Measurements from ENCODE around the gene TBC1D21. TPM values are rescaled to one million over a fixed set of nuclear protein-coding genes. Genes with fewer than 3 reads are reported as not detected.

The TBC1D21 gene
- polyA plus RNA-seq, 3 donors = not detected

DNA sequence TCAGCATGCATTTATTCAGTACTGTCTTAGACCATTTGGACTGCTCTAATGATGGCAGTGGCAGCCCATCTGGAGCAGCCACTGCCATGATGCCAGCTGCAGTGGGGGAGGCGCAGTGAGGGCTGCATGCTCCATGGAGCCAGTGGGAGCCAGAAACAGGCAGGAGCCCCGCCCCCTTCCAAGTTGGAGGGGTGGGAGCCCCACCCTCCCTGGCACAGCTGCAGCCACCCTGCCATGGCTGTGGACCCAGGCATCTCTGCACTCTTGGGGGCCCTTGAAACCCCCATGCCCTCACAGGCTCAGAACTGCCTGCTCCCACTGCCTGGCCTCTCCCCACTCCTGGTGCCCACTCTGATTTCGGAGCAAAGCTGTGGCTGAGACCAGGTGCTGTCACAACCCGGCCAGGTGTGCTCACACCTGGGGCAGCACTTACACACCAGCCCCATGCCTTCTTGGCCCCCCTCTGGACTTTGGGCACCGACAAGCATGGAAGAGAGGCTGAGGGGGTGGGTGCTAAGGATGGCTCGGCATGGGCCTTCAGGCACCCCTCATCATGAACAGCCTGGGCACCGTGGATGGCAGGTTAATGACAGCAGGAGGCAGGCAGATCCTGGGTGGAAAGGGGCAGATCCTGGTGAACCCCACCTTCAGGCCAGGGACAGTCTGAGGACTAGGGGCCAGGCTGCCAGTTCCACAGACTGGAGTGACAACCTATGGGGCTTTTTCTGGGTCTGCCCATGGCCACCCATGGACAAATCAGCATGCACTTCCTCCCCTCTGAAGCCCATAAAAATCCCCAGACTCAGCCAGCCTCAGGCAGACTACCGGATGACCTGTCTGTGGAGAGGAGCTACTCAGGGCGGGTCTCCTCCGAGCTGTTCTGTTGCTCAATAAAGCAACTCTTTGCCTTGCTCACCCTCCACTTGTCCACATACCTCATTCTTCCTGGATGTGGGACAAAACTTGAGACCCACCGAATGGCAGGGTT is 18.3 kb downstream of the TBC1D21 start:
- Mint-ChIP-seq H3K4me1 (no peaks in the 10 kb centered on the region), H3K27ac (no peak overlapping the region), H3K9me3 (peaks cover 3 to 11% (median 5%) of the 10 kb centered on the region in 7 donors), H3K4me3 (no peak overlapping the region), H3K27me3 (ENCODE audit: low read depth in 3 of 3) (peaks cover 8 to 16% (median 11%) of the 10 kb centered on the region in 3 donors), H3K36me3 (no peaks in the 10 kb centered on the region)
- intact Hi-C loops (cut with micrococcal nuclease) = no loop called here
- DNase-seq = no peak
- Histone ChIP-seq H3K36me3 (replicated peaks in 1 of 2; ENCODE audit: control insufficient read depth in 1 of 2, insufficient read depth in 2 of 2, low read length in 2 of 2) (no peaks in the 10 kb centered on the region), H3K79me2 (ENCODE audit: insufficient read depth, low read length) (no peaks in the 10 kb centered on the region), H3K27me3 (ENCODE audit: control insufficient read depth in 2 of 2, insufficient read depth in 2 of 2, low read length in 2 of 2) (no peaks in the 10 kb centered on the region), H3K4me1 (ENCODE audit: control insufficient read depth in 1 of 2, insufficient read depth in 2 of 2, low read length in 2 of 2) (no peaks in the 10 kb centered on the region), H3K9ac (ENCODE audit: insufficient read depth, low read length, poor library complexity, severe bottlenecking) (no peak overlapping the region), H3K4me2 (replicated peaks; ENCODE audit: extremely low read depth, low read length, poor library complexity, severe bottlenecking) (no peak overlapping the region), H3K4me3 (replicated peaks in 1 of 3; ENCODE audit: low read depth in 2 of 3, low read length in 3 of 3) (no peak overlapping the region), H3K27ac (ENCODE audit: low read depth in 1 of 2, low read length in 2 of 2) (no peak overlapping the region), H4K20me1 (ENCODE audit: insufficient read depth, low read length) (no peaks in the 10 kb centered on the region), H2AFZ (ENCODE audit: insufficient read depth, low read depth, low read length, poor library complexity, severe bottlenecking) (no peak overlapping the region), H3K9me3 (replicated peaks in 1 of 2; ENCODE audit: control insufficient read depth in 1 of 2, insufficient read depth in 1 of 2, low read length in 2 of 2) (peaks cover 0 to 13% of the 10 kb centered on the region in 2 donors)
- 79% methylated on average over 7 of the region's 11 CpGs for WGBS (ENCODE audit: insufficient coverage)
- TF ChIP-seq, protein P1, sequence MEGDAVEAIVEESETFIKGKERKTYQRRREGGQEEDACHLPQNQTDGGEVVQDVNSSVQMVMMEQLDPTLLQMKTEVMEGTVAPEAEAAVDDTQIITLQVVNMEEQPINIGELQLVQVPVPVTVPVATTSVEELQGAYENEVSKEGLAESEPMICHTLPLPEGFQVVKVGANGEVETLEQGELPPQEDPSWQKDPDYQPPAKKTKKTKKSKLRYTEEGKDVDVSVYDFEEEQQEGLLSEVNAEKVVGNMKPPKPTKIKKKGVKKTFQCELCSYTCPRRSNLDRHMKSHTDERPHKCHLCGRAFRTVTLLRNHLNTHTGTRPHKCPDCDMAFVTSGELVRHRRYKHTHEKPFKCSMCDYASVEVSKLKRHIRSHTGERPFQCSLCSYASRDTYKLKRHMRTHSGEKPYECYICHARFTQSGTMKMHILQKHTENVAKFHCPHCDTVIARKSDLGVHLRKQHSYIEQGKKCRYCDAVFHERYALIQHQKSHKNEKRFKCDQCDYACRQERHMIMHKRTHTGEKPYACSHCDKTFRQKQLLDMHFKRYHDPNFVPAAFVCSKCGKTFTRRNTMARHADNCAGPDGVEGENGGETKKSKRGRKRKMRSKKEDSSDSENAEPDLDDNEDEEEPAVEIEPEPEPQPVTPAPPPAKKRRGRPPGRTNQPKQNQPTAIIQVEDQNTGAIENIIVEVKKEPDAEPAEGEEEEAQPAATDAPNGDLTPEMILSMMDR (IDR thresholded peaks at IDR 0.05) = no peak

GRCh38 chr15:73892446-73893226 is 19.3 kb downstream of the TBC1D21 start:
- Mint-ChIP-seq H3K27me3 (ENCODE audit: low read depth in 3 of 3) (peaks cover 8 to 16% (median 11%) of the 10 kb centered on the region in 3 donors), H3K4me3 (no peak overlapping the region), H3K4me1 (no peaks in the 10 kb centered on the region), H3K9me3 (peaks cover 3 to 11% (median 5%) of the 10 kb centered on the region in 7 donors), H3K36me3 (no peaks in the 10 kb centered on the region), H3K27ac (no peak overlapping the region)
- H3K4me1 ChIP-seq (ENCODE audit: control insufficient read depth in 1 of 2, insufficient read depth in 2 of 2, low read length in 2 of 2) = no peaks in the 10 kb centered on the region
- no peak for DNase-seq
- WGBS (ENCODE audit: insufficient coverage) = 86% methylated on average over 10 of the region's 13 CpGs
- H3K27me3 ChIP-seq (ENCODE audit: control insufficient read depth in 2 of 2, insufficient read depth in 2 of 2, low read length in 2 of 2) = no peaks in the 10 kb centered on the region
- TF ChIP-seq, protein P1 (IDR thresholded peaks at IDR 0.05) = no peak
- no peak overlapping the region for H3K9ac ChIP-seq (ENCODE audit: insufficient read depth, low read length, poor library complexity, severe bottlenecking)
- H3K79me2 ChIP-seq (ENCODE audit: insufficient read depth, low read length) = no peaks in the 10 kb centered on the region
- H3K4me2 ChIP-seq (replicated peaks; ENCODE audit: extremely low read depth, low read length, poor library complexity, severe bottlenecking) = no peak overlapping the region
- peaks cover 0 to 13% of the 10 kb centered on the region in 2 donors for H3K9me3 ChIP-seq (replicated peaks in 1 of 2; ENCODE audit: control insufficient read depth in 1 of 2, insufficient read depth in 1 of 2, low read length in 2 of 2)
- H3K4me3 ChIP-seq (replicated peaks in 1 of 3; ENCODE audit: low read depth in 2 of 3, low read length in 3 of 3) = no peak overlapping the region
- H2AFZ ChIP-seq (ENCODE audit: insufficient read depth, low read depth, low read length, poor library complexity, severe bottlenecking) = no peak overlapping the region
- no peaks in the 10 kb centered on the region for H4K20me1 ChIP-seq (ENCODE audit: insufficient read depth, low read length)
- intact Hi-C loops (cut with micrococcal nuclease) = no loop called here
- H3K36me3 ChIP-seq (replicated peaks in 1 of 2; ENCODE audit: control insufficient read depth in 1 of 2, insufficient read depth in 2 of 2, low read length in 2 of 2) = no peaks in the 10 kb centered on the region
- no peak overlapping the region for H3K27ac ChIP-seq (ENCODE audit: low read depth in 1 of 2, low read length in 2 of 2)
